ENCODE measurements around the gene MARCHF3.

Gene MARCHF3

GRCh38 chr5:126998201-126998631 is 32.1 kb downstream of the MARCHF3 start:
- TF ChIP-seq CTCF (IDR thresholded peaks at IDR 0.05; ENCODE audit: borderline replicate concordance, insufficient read depth, low read depth, low read length), result no peak

DNA sequence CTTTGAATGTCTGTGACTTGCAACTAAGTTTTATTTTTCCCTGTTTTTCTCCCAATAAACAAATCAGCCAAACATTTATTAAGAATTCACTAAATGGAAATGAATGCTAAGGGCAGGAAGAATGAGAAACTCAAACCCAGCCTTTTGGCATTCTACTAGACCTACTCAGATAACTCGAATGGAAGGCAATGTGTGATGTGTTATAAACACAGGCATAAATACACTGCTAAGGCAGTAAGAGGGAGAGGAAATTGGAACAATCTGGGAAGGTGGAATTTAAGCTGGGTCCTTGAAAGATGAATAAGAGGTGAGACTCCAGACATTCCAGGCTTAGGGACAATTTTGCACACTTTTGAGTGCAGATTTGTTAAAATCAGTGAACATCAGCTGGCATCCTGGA is 34.7 kb downstream of the MARCHF3 start:
- no peak overlapping the region for H3K4me3 ChIP-seq (ENCODE audit: low read depth, low read length)
- TF ChIP-seq CTCF (IDR thresholded peaks at IDR 0.05; ENCODE audit: borderline replicate concordance, insufficient read depth, low read depth, low read length), result no peak

More at GRCh38 chr5:126998201-126998631, 32.1 kb downstream of the MARCHF3 start:
- no peak overlapping the region for H3K4me3 ChIP-seq (ENCODE audit: low read depth, low read length)

GRCh38 chr5:126995039-126995438 is 35.3 kb downstream of the MARCHF3 start:
- H3K4me3 ChIP-seq (ENCODE audit: low read depth, low read length), result no peak overlapping the region
- no peak for TF ChIP-seq CTCF (IDR thresholded peaks at IDR 0.05; ENCODE audit: borderline replicate concordance, insufficient read depth, low read depth, low read length)

GRCh38 chr5:126994485-126994884 is 35.9 kb downstream of the MARCHF3 start:
- H3K4me3 ChIP-seq (ENCODE audit: low read depth, low read length), result no peak overlapping the region
- TF ChIP-seq CTCF (IDR thresholded peaks at IDR 0.05; ENCODE audit: borderline replicate concordance, insufficient read depth, low read depth, low read length), result no peak

- TF ChIP-seq CTCF (IDR thresholded peaks at IDR 0.05; ENCODE audit: borderline replicate concordance, insufficient read depth, low read depth, low read length), result no peak
- no peak overlapping the region for H3K4me3 ChIP-seq (ENCODE audit: low read depth, low read length)
Measured at GRCh38 chr5:126988021-126988569, 42.3 kb downstream of the MARCHF3 start.

GRCh38 chr5:126987271-126987899 is 43.0 kb downstream of the MARCHF3 start:
- TF ChIP-seq CTCF (IDR thresholded peaks at IDR 0.05; ENCODE audit: borderline replicate concordance, insufficient read depth, low read depth, low read length), result no peak
- H3K4me3 ChIP-seq (ENCODE audit: low read depth, low read length), result no peak overlapping the region

DNA sequence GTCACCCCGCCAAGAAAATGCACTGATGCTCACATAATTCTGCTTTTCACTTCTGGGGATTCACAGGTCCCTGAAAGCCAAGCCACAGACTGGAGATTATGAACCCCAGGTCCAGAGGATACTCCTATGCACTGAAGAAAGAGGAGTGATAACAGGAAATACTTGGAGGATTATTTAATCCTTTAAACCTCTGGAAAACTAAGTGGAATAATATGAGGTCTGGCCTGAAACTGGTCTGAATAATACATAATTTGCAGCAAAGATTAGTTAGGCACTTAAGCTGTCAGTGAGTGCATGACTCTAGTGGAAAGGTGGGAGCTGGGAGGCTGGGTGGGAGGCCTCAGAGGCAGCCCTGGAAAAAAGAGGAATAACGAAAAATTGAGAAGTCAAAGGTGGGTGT is 45.7 kb downstream of the MARCHF3 start:
- no peak for TF ChIP-seq CTCF (IDR thresholded peaks at IDR 0.05; ENCODE audit: borderline replicate concordance, insufficient read depth, low read depth, low read length)
- no peak overlapping the region for H3K4me3 ChIP-seq (ENCODE audit: low read depth, low read length)

All from GM12875 (cell line).